GM19023 (cell line): ENCODE results near the gene ACOX1.
A peak's percentile ranks its signal among the peaks of the same experiment; 100 is the strongest.

Experiments
- ATAC-seq: cut with Tn5 transposase; IDR thresholded peaks from one replicate; pipeline ENCODE4 v1.9.1; 2021; ENCODE audit warnings: mild to moderate bottlenecking, moderate library complexity; ENCODE audit not compliant: unreplicated experiment

Gene ACOX1

DNA sequence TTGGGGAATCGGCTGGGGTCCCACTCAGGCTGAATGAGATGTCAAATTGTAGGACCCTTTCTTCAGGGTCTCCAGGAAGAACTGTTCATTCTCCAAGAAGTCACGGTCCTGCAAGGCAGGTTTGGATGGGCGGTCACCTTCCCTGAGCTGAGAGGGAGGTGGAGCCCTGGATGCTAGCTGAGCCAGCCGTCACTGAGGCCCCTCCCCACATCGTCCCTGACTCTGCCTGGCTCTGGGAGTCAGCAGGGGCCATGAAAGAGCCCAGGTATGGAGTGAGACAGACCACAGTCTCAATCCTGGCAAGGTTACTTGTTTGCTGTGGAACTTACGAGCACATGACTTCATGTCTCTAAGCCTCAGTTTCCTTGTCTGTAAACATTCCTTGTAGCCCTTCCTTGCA lies 68.3 kb downstream of the ACOX1 start:
- ATAC-seq, result no peak

DNA sequence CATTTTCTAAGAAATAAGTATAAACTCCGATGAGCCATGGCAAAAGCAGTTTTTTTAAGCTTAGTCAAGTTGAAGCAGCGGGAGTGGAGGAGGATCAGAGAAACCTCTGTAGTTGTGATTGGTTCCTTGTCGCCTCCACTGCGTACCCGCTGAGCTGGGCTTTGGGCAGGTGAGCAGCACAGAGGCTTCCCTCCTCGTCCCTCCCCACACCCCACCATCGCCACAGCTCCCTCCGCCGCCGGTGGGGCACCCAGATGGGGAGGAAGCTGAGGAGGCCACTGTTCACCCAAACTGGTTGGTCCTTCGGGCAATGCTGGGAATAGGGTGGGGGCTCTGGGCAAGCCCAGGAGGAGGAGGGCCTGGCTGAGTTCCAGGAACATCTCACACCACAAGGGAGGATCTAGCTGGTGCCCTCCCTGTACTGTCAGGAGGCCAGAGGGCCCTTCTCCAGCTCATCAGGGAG lies 69.1 kb downstream of the ACOX1 start:
- no peak for ATAC-seq

DNA sequence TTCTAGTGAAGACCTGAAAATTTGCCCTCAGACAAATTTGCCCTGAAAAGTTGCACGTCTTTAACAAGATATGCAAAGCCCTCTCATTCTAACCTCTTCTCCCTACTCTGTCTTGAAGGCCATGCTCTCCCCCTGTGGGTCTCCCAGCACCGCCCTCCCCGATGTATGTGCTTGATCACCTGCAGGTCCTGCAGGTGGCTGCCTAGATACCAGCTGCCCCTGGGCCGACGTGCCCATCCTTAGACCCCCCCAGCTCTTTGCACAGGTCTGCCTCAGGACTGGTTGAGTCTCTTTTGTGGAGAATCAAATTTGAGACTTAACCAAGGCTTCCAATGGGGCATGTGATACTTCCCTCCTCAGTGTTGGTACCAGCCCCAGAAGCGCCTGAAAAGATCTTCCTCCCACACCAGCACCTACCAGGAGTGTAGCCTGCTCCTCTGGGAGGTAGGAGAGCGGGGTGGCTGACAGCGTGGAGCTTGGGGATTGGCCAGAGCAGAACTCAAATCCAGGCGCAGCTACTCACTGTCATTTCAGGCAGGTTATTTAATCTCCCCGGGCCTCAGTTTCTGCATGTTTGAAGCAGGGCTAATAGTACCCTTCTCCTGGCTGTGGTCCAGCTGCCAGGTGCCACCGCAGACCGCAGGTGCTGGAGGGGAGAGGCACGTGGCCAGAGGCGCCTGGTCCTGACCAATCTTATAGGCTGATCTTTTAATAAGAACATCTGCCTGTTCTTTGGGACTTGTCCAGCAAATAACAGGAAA lies 69.7 kb downstream of the ACOX1 start:
- ATAC-seq, result no peak

DNA sequence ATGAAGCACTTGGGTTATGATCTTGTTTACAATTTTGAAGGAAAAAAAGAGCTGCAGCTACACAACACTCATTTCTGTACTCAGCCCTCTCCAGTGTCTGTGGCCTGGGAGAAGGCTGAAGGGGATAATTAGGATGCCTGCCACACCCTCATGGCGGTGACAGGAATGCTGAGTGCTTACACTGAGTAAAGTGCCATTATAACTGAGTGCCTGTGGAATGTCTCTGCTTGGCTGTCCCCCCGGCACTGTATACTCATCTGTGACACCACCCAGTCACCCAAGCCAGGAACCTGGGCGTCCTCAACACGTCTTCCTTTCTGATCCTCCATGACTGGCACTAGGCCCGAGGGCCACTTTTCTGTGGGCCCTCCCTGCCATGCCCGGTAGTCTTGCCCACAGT lies 70.8 kb downstream of the ACOX1 start:
- ATAC-seq, result no peak

DNA sequence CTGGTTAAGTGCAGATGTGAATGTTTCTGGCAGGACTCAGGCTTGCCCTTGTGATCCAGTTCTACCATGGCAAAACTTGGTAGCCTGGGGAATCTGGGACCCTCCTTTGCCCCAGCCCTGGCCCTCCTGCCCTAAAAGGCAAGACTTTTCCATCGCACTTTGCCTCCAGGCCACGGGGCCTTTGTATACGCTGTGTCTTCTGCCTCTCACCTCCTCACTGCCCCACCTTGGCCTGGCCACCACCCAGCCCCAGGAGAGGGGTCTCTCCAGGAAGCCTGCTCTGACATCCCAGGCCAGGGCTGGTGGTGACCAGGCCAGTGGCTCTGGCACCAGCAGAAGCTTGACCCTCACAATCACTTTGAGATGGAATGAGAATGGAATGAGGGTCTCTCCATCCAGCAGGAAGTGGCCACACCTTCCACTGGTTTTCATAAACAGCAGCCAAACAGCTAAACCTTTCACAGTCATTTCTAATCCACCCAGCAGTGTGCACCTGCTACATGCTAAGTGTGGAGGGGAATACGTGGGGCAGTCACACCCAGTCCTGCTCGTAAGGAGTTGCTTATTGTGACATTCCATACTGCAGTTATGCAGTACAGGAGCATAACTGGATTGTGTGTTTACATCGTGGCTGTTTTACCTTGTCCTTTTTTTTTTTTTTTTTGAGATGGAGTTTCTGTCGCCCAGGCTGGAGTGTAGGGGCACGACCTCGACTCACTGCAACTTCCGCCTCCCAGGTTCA lies 72.7 kb downstream of the ACOX1 start:
- ATAC-seq, result no peak

GRCh38 chr17:75904749-75905521 lies 74.0 kb downstream of the ACOX1 start, which contains the start of gene MRPL38:
Gene MRPL38 (minus strand): TSS chr17:75904884. CDS start chr17:75904875, 9 bp downstream.
- ATAC-seq, result peak; percentile 93

DNA sequence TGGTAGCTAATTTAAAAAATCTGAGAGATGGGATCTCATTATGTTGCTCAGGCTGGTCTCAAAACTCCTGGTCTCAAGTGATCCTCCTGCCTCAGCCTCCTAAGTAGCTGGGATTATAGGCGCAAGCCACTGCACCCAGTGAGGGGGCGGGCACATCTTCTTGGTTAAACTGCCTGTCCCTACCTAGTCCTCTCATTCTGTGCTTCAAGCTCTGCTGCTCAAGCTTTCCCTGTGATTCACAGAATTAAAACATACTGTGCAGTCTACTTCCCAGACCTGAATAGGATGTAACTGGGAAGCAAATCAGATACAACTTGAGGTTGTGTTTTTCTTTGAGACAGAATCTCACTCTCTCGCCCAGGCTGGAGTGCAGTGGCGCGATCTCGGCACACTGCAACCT lies 76.6 kb downstream of the ACOX1 start:
- no peak for ATAC-seq

GRCh38 chr17:75901727-75902126 lies 77.2 kb downstream of the ACOX1 start:
- ATAC-seq, result no peak

DNA sequence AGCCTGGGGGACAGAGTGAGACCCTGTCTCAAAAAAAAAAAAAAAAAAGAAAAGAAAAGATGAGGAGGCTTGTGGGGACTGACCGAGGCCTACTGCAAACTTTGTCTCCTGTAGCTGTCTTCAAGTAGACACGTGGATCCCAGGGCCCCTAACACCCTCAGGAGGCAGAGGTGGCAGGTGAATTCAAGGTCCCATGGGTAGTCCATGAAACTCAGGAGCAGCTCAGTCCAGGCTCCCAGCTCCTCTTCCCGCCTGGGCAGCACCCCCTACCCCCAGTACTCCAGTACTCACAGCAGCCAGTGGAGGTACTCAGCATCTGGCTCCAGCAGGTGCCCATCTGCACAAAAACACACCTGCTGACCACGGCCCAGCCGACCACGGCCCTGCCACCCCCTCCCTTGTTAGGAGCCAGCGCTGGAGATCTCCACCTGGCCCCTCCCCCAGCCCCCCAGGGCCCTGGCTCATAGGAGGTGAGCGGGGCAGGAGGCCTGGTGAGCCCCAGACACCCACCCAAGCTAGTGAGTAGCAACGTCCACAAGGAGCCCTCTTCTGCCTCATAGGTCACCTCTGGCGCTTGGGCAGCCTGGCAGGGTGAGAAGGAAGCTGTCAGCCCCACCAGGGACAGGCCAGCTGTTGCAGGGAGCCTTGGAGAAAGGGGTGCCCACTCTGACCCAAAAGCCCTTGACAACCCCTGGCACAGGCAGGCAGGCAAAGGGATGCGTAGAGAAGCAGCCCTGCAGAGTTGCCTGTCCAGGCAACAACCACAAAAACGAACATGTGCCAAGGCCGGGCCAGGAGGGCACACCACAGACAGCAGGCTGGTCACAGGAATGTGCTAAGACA lies 78.1 kb downstream of the ACOX1 start:
- ATAC-seq, result no peak

- no peak for ATAC-seq
Measured at GRCh38 chr17:75899767-75900468, 79.0 kb downstream of the ACOX1 start.

DNA sequence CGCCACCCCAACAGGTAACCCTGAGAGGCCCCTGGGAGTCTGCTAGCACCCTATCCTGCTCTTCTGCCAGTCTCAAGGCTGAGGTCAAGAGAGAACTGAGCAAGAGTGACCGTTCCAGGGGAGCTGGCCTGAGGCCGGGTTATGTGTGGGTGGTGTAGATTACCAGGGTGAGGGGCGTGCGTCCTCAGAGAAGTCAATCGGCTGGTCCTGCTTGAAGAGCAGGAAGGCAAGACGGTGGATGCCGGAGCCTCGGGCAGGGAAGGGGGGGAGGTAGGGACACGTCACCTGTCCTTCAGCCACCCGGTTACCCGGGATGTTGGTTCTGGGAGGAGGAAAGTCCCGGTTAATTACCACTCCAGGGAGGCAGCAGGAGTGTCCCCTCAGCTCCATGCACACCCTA lies 79.6 kb downstream of the ACOX1 start:
- no peak for ATAC-seq

GRCh38 chr17:75898791-75899190 lies 80.2 kb downstream of the ACOX1 start:
- ATAC-seq, result no peak

DNA sequence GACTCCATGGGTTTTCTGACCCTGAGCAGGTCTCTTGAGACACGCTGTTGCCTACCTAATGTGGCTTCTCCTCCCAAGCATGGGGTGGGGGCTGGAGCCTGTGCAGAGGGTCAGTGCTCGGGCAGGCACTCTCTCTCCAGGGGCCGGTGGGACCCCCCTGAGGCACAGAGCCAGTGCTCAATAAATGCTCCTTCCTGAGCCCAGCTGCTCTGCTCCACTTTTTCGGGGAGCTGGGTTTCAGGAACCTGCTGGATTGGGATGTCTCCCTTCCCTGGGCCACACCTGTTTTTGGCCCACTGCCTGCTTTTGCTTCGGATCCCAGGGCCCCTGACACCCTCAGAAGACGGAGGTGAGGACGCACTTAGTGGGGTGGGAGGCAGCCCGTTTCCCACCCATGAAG lies 80.9 kb downstream of the ACOX1 start:
- no peak for ATAC-seq

DNA sequence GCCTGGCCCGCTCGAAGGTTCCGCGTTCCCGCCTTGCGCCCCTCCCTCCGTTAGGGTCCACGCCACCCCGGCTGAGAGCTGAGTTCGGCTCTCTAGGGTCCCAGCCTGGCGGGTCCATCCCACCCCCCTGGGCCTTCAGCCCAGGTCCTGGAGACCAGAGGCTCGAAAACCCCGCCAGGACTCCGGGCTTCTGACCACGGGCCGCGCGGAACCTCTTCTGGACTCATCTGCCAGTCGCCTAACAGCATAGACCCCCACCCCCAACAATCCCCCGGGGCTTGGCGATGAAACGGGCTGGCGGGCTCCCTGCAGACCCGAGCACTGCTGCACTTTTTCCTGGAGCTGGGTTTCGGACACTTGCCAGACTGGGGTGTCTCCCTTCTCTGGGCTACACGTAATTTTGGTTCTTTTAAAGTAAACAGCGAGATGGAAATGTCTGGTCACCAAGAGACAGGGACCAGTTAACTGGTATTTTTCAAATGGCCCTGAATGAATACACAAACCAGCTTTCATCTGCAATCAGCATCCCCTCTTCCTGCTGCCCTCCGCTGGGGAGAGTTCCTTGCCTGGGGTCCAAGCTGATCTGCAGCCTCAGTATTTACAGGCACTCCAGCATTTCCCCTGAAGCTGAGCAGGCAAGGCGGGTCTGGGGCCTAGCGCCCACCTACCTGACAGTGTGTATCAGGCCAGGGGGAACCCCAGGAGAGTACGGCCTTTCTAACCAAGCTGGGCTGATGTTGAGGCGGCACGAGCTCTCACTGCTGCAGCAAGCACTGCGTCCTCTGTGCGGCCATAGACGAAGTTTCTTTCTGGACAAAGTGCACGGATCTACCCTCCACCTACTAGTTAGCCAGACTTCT lies 81.6 kb downstream of the ACOX1 start:
- ATAC-seq, result no peak

- ATAC-seq, result peak; percentile 68
Measured at GRCh38 chr17:75896415-75897159, 82.4 kb downstream of the ACOX1 start, which contains the start of gene TRIM65. Gene TRIM65 (minus strand): TSS chr17:75896951. CDS start chr17:75896937, 14 bp downstream.

- no peak for ATAC-seq
Measured at GRCh38 chr17:75895370-75896155, 83.4 kb downstream of the ACOX1 start.

GRCh38 chr17:75894049-75894733 lies 84.8 kb downstream of the ACOX1 start:
- no peak for ATAC-seq
